Gastroesophageal sphincter (tissue), 4 donors: ENCODE data around the gene SIVA1. TPM values are rescaled to one million over a fixed set of nuclear protein-coding genes. Genes with fewer than 3 reads are reported as not detected.

ENCODE experiments used
- ATAC-seq: fragments of 150-250 bp; one replicate; pipeline ENCODE4 v1.9.1; 2016; ENCODE audit warnings: mild to moderate bottlenecking, moderate library complexity
- H3K27ac ChIP-seq, 4 donors: fragments of 200-600 bp; sonication (generic) in 3 of 4; 1 replicate in 3 of 4; 2 replicates in 1 of 4; pipeline ENCODE4 v1.5.1; 2016 to 2019
- H3K27me3 ChIP-seq: fragments of 200-600 bp; sonication (generic); one replicate; pipeline ENCODE4 v1.5.1; 2019
- H3K36me3 ChIP-seq, 2 donors: fragments of 200-600 bp; sonication (generic); one replicate each; pipeline ENCODE4 v1.5.1; 2019; ENCODE audit warnings: control low read depth in 1 of 2
- H3K4me1 ChIP-seq, 3 donors: fragments of 200-600 bp; sonication (generic); 1 replicate in 2 of 3; 2 replicates in 1 of 3; pipeline ENCODE4 v1.5.1; 2016 to 2019; ENCODE audit warnings: control low read depth in 2 of 3
- H3K4me3 ChIP-seq, 2 donors: fragments of 200-600 bp; sonication (generic); one replicate each; pipeline ENCODE4 v1.5.1; 2019; ENCODE audit warnings: mild to moderate bottlenecking in 1 of 2, moderate library complexity in 1 of 2
- H3K9me3 ChIP-seq, 3 donors: fragments of 200-600 bp; sonication (generic); one replicate each; pipeline ENCODE4 v1.5.1; 2017 to 2019; ENCODE audit warnings: control low read depth in 2 of 3
- EP300 ChIP-seq: sonication (generic); formaldehyde crosslinking; IDR thresholded peaks from one replicate; pipeline ENCODE4 v1.6.1; 2017; ENCODE audit warnings: antibody characterized with exemption, mild to moderate bottlenecking
- POLR2A ChIP-seq, 2 donors: fragments of 450-650 bp; IDR thresholded peaks; one replicate each; pipeline ENCODE4 v1.6.1; 2017; ENCODE audit warnings: antibody characterized with exemption in 2 of 2, mild to moderate bottlenecking in 2 of 2, moderate library complexity in 1 of 2
- POLR2AphosphoS5 ChIP-seq: sonication (generic); formaldehyde crosslinking; IDR thresholded peaks from one replicate; pipeline ENCODE4 v1.6.1; 2017; ENCODE audit warnings: antibody characterized with exemption
- WGBS, 2 donors: methylation state at CpG; one replicate each; pipeline ENCODE4 v1.1.5; 2018; ENCODE audit warnings: low coverage in 1 of 2; 5-methylcytosine and 5-hydroxymethylcytosine counted together
- total RNA-seq, 4 donors: library from RNA; depleted of rRNA; stranded (reverse); fragments of >200 nt; gene quantifications; one replicate each; pipeline ENCODE4 v1.1.0, GENCODE V29; 2016
- TF ChIP-seq, protein P1 (sequence below), 4 experiments: fragments of 200-600 bp in 2 of 4; fragments of 450-650 bp in 2 of 4; sonication (generic) in 1 of 4; IDR thresholded peaks; one replicate each; pipeline ENCODE4 v1.5.1; 2017 to 2019; ENCODE audit warnings: antibody characterized with exemption in 4 of 4, mild to moderate bottlenecking in 2 of 4, moderate library complexity in 2 of 4

The SIVA1 gene
- total RNA-seq, 4 donors from 2014 or later: 188 to 513 (median 363) TPM

DNA sequence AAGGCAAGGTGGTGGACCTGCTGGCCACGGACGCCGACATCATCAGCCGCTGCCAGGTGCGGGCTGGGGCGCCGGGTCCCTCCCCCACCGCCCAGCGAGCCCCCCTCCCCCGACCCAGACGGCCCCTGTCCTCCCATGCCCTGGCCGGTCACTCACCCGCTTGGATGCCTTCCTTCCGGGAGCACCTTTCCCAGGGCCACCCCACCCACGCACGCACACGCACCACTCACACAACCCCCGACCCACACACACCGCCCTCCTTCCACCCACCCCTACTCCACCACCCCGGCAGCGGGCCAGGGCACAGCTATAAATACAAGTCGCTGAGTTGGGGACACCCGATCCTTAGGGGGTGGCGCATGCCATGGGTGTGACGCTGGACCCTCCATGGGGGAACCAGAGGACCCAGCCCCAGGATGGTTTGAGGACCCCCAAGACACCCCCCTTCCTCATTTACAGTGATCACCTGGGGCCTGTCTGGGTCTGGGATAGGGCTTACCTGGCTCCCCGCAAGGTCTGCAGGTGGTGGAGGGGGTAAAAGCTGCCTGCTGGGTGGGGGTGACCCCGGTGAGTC is 28.5 kb upstream of the SIVA1 start:
- peak; percentile 17 for ATAC-seq
- WGBS, 2 donors: no CpG with 5 or more reads among the region's 27 CpGs

DNA sequence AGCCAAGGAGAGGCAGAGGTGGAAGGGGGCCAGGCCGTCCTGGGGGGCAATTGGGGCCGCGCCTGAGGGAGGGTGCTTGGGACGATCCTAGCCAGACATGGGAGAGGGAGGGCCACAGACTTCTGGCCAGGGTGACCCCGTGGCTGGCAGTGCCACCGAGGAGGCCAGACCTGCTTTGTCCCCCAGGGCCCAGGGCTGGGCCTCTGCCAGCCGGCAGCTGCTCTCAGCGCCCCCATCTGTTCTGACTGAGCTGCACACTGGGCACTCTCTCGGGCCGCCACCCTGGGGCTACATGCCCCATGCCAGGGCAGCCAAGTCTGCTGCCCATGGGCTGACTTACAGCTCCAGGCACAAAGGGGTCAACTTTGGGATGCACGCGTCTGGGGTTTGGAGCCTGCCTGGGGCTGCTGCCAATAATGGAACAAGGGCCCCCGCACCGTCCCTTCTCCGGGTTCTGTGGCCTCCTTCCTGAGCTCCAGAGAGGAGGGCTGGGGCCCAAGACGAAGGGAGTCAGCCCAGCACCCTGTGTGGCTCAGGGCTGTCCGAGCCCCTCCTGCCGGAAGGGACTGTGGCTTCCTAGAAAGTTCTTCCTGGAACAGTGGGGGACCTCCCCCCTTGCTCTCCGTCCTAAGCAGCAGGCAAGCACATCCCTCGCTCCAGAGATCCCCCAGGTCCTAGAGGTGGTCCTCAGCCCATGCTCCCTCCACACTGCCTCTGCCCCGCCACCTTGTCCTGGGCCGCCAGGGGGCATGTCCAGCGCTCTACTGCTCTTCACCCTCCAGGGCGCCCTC is 27.8 kb upstream of the SIVA1 start:
- WGBS, 2 donors: 18 to 34% methylated on average over 2 to 5 of the region's 24 CpGs
- H3K9me3 ChIP-seq: no peaks in the 10 kb centered on the region
- peak; percentile 22 for ATAC-seq
- H3K36me3 ChIP-seq: peaks cover 0 to 3% of the 10 kb centered on the region in 2 donors
- no peaks in the 10 kb centered on the region for H3K27me3 ChIP-seq
- H3K27ac ChIP-seq: peak overlapping the region in 3 of 4 donors; percentile 31 to 78 (median 77)
- peaks cover 0 to 50% (median 11%) of the 10 kb centered on the region in 3 donors for H3K4me1 ChIP-seq
- H3K4me3 ChIP-seq: peak overlapping the region; percentile 39 to 77
- no peak for TF ChIP-seq POLR2AphosphoS5
- TF ChIP-seq, protein P1, sequence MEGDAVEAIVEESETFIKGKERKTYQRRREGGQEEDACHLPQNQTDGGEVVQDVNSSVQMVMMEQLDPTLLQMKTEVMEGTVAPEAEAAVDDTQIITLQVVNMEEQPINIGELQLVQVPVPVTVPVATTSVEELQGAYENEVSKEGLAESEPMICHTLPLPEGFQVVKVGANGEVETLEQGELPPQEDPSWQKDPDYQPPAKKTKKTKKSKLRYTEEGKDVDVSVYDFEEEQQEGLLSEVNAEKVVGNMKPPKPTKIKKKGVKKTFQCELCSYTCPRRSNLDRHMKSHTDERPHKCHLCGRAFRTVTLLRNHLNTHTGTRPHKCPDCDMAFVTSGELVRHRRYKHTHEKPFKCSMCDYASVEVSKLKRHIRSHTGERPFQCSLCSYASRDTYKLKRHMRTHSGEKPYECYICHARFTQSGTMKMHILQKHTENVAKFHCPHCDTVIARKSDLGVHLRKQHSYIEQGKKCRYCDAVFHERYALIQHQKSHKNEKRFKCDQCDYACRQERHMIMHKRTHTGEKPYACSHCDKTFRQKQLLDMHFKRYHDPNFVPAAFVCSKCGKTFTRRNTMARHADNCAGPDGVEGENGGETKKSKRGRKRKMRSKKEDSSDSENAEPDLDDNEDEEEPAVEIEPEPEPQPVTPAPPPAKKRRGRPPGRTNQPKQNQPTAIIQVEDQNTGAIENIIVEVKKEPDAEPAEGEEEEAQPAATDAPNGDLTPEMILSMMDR (IDR thresholded peaks at IDR 0.05): peak in 3 of 4 experiments; percentile 17 to 30 (median 26)

More for the DNA sequence above, 28.5 kb upstream of the SIVA1 start:
- no peaks in the 10 kb centered on the region for H3K9me3 ChIP-seq
- H3K27me3 ChIP-seq: no peaks in the 10 kb centered on the region
- peak overlapping the region in 3 of 4 donors; percentile 49 to 78 (median 77) for H3K27ac ChIP-seq
- TF ChIP-seq POLR2A (IDR thresholded peaks at IDR 0.05): no peak
- TF ChIP-seq, protein P1 (IDR thresholded peaks at IDR 0.05): no peak
- no peak for TF ChIP-seq EP300
- TF ChIP-seq POLR2AphosphoS5: no peak
- H3K4me1 ChIP-seq: peaks cover 0 to 50% (median 11%) of the 10 kb centered on the region in 3 donors
- peaks cover 0 to 9% of the 10 kb centered on the region in 2 donors for H3K36me3 ChIP-seq
- peak overlapping the region; percentile 39 to 77 for H3K4me3 ChIP-seq

DNA sequence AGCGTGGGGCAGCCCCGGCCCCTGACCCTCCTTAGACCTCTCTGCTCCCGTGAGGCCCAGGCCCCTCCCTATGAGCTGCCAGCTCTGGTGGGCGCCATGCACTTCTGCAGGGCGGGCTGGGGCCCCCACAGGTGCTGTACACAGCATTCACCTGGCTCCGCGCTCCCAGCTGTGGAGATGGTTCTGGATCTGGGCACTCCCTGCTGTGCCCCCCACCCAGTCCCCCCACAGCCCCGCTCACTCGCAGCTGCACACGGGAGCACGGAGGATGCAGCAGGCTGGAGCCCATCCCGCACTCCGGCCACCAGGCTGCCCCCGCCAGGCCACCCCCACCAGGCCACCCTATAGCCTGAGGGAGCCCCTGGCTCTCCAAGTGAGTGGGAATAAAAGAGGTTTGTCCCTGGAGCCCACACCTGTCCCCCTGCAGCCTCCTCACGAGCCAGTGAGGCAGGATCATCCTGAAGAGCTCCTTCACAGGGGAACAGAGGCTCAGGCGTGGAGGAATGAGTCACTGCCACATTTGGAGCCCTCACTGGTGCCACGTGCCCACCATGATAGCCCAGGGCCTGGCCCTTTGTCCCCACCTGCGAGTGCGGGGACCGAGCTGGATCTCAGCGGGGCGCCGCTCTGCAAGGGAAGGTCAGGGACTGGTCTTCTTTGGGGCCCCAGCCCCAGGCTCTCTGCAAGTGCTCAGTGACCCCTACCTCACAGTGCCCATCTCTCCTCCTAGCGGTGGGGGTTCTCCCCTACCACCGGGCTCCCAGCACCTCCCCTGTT is 27.0 kb upstream of the SIVA1 start:
- H3K27ac ChIP-seq: no peak overlapping the region
- WGBS, 2 donors: 60% methylated on average over 1 of the region's 25 CpGs; no CpG with 5 or more reads in 1 of the 2 donors

DNA sequence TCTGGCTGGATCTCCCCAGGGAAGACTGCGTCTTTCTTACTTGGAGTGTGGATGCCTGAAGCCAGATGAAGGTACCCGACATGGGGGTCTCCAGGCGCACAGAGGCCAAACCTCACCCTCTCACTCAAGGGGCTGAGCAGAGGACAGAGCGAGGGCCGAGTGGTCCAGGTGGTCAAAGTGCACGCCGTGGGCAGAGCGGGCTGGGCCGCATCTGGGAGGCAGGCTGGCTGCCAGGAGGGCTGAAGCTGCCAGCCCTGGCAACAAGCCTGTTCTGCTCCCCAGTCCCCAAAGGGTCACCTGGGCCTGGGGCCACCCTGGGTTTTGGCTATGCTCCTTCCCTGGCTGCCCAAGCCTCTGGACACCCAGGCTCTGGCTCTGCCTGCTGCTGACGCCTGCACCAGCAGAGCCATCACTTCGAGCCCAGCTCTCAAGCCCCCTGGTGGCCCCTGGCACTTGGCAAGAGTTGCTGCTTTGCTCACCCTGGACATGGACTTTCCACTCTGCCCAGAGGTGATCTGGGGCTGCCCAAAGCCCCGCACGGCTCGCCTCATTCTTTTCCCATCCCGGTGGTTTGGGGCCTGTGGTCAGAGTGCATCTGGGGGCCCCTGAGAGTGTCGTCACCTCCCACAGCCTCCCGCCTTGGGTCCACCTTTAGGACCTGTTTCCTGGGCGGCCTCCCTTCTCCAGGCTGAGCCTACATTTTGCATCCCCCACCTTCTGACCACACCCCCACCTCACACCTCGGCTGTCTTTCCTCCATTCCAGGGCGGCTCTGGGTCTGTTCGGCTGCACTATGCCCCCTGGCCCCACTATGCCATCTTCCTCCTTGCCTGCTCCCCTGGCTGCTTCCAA is 26.1 kb upstream of the SIVA1 start:
- TF ChIP-seq, protein P1 (IDR thresholded peaks at IDR 0.05): no peak
- TF ChIP-seq EP300 (no peak), POLR2AphosphoS5 (no peak), POLR2A (IDR thresholded peaks at IDR 0.05) (no peak)
- Histone ChIP-seq H3K4me1 (peaks cover 0 to 53% (median 11%) of the 10 kb centered on the region in 3 donors), H3K27ac (no peak overlapping the region), H3K9me3 (no peaks in the 10 kb centered on the region), H3K36me3 (no peaks in the 10 kb centered on the region), H3K4me3 (no peak overlapping the region), H3K27me3 (no peaks in the 10 kb centered on the region)
- WGBS, 2 donors: 86 to 88% methylated on average over 3 to 4 of the region's 21 CpGs
- ATAC-seq: no peak

More for the DNA sequence above, 27.0 kb upstream of the SIVA1 start:
- no peak for ATAC-seq
- Histone ChIP-seq H3K4me3 (no peak overlapping the region), H3K36me3 (no peaks in the 10 kb centered on the region), H3K4me1 (peaks cover 0 to 50% (median 11%) of the 10 kb centered on the region in 3 donors), H3K9me3 (no peaks in the 10 kb centered on the region), H3K27me3 (no peaks in the 10 kb centered on the region)
- TF ChIP-seq POLR2A (IDR thresholded peaks at IDR 0.05) (no peak), EP300 (no peak), POLR2AphosphoS5 (no peak)
- TF ChIP-seq, protein P1 (IDR thresholded peaks at IDR 0.05): no peak
